ENCODE measurements around the gene ANKRD13B.

DNA sequence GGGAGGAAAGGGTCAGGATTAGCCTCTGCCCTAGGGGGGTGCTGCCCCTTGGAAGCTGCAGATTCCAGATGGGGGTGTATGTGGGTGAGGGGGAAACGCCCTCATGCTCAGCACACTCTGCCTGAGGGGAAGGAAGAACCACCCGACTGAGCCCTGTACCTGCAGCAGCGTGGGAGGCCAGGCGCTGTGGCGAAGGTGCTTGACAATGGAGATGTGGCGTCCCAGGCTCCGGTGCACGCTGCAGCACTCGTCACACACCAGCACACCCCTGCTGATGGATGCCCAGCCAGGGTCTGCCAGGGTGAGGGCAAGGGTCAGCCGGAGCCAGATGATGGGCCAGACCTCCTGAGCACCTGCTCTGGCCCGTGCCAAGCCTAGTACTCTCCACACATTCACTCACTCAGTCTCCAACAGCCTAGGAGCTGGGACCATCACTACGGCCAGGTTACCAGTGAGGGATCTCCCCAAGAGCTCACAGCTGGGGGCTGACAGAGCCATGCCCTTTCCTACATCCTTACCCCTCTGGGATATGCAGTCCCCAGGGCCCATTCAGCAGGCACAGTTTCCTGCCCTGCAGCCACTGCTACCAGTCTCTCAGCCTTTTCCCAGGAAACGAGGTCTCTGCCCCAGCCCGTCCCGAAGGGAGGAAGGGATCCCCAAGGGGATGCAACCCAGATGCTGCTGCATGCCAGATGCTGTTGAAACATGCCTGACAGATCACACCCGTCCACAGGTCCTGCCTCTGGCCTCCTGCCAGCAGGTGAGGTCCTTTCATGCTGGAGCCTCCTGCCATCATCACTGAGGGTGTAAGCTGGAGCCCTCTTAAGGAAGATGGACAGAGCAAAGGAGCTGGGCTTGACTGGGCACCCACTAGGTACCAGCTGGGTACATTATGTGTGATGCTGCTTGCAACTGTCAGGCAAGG, 9.3 kb upstream of the ANKRD13B start:
- TF ChIP-seq, protein P1, sequence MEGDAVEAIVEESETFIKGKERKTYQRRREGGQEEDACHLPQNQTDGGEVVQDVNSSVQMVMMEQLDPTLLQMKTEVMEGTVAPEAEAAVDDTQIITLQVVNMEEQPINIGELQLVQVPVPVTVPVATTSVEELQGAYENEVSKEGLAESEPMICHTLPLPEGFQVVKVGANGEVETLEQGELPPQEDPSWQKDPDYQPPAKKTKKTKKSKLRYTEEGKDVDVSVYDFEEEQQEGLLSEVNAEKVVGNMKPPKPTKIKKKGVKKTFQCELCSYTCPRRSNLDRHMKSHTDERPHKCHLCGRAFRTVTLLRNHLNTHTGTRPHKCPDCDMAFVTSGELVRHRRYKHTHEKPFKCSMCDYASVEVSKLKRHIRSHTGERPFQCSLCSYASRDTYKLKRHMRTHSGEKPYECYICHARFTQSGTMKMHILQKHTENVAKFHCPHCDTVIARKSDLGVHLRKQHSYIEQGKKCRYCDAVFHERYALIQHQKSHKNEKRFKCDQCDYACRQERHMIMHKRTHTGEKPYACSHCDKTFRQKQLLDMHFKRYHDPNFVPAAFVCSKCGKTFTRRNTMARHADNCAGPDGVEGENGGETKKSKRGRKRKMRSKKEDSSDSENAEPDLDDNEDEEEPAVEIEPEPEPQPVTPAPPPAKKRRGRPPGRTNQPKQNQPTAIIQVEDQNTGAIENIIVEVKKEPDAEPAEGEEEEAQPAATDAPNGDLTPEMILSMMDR (IDR thresholded peaks at IDR 0.05): no peak
- TF ChIP-seq POLR2A (IDR thresholded peaks at IDR 0.05) (no peak), EP300 (IDR thresholded peaks at IDR 0.05) (no peak)

Measured in tibial nerve (tissue), 4 donors.